NCI-H526 (cell line): ENCODE results near the gene PRMT1.
"Not testable (repeated sequence)": the region's sequence is repeated elsewhere in the genome, so short reads cannot be mapped to it uniquely, and the experiment has no call there.

ENCODE experiments used
- DNase-seq, 2 experiments: peaks; one replicate each; lab custom pipeline; 2025; lab: John Stamatoyannopoulos, UW

The PRMT1 gene

GRCh38 chr19:49719420-49719819, 42.3 kb downstream of the PRMT1 start:
- DNase-seq = not testable (repeated sequence)

DNA sequence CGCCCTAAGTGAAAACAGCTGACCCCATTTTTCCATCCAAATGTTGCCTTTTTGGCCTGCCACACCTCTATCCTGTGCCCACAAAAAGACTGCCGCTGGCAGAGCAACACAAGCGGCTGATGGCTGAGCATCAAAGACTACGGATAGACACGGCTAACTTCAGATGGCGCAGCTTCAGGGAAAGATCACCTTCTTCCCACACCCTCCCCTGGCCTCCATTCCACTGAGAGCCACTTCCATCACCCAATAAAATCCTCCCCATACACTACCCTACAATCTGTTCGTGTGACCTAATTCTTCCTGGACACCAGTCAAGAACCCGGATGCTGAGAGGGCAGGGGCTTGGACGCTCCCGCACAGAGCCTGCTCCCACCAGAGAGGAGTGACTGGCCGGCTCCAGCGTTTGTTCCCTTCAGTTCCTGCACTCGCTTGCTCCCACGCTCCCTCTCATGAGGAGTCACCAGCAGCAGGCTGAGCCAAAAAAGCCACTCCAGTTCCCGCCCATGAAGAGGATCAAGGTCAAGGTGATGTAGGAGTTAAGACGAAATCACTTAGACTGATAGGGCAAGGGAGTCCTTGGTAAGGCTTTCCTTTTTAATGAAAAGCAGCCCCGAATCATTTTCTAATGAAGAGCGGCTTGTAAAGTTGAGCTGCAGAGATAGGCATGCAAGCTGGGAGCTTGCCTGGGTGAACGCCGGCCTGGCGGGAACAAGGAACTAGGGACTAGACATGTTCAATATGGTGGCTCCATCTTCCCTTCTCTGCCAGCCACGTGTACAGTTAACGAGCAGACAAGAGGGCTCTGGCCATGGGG, 50.4 kb downstream of the PRMT1 start:
- DNase-seq = no peak

- DNase-seq = no peak
These were observed 53.1 kb downstream of the PRMT1 start for GRCh38 chr19:49730166-49730565.
